ENCODE results near the gene PAQR9. TPM values are rescaled to one million over a fixed set of nuclear protein-coding genes. Genes with fewer than 3 reads are reported as not detected.

PAQR9 gene
- total and polyA plus RNA-seq, 2 donors (not counting 3 experiments of a cell fraction or from before 2014, with no cell fraction given): not detected

DNA sequence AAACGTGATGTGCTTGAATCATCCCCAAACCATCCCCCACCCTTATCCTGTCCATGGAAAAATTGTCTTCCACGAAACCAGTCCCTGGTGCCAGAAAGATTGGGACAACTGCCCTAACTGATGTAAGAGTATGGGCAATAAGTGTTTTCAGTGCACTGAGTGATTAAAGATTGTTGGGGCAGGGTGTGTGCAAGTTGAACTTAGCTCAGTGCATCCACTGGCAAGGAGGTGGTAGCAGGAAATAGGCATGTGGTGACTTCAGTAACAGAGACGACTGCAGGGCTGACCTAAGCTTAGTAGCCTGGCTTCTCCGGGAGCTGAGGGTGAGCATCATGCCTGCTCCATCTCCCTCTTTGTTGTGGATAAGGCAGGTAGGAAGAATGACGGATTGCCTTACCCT lies 27.5 kb downstream of the PAQR9 start:
- Histone ChIP-seq H3K4me3 (replicated peaks in 1 of 3; ENCODE audit: insufficient read depth in 1 of 3, low read depth in 1 of 3, low read length in 3 of 3) (no peak overlapping the region), H3K4me2 (ENCODE audit: insufficient read depth, low read length) (no peak overlapping the region), H3K27me3 (ENCODE audit: control insufficient read depth in 2 of 2, insufficient read depth in 2 of 2, low read length in 2 of 2) (peaks cover 3 to 5% of the 10 kb centered on the region in 2 experiments), H3K9me1 (replicated peaks; ENCODE audit: control insufficient read depth, extremely low read depth, insufficient read depth, low read length) (no peaks in the 10 kb centered on the region), H3K79me2 (ENCODE audit: control insufficient read depth, insufficient read depth, low read length) (no peaks in the 10 kb centered on the region), H3K9me3 (replicated peaks; ENCODE audit: control insufficient read depth, insufficient read depth, low read length) (no peaks in the 10 kb centered on the region), H3K9ac (replicated peaks; ENCODE audit: extremely low read depth, insufficient read depth, low read length) (no peak overlapping the region), H3K36me3 (ENCODE audit: control insufficient read depth in 2 of 2, extremely low read depth in 1 of 2, insufficient read depth in 2 of 2, low read length in 2 of 2) (no peaks in the 10 kb centered on the region), H3K27ac (ENCODE audit: insufficient read depth, low read depth, low read length) (no peak overlapping the region), H2AFZ (ENCODE audit: low read depth, low read length) (no peak overlapping the region), H3K4me1 (ENCODE audit: control insufficient read depth, extremely low read depth, insufficient read depth, low read length) (no peaks in the 10 kb centered on the region), H4K20me1 (replicated peaks; ENCODE audit: control insufficient read depth, extremely low read depth, insufficient read depth, low read length) (no peaks in the 10 kb centered on the region)
- intact Hi-C loops (cut with micrococcal nuclease) (no loop called here), dilution Hi-C loops (cut with MboI; ENCODE audit: extremely low pct_ligation_motif_present, low sequenced_read_pairs) (no loop called here)
- no peak for DNase-seq (ENCODE audit: low read depth, low spot score)
- ChIA-PET CTCF (interaction anchor here (1.3 kb wide), 1 partner anchor 10 kb away, joined by 3 read pairs; no protein-coding TSS in a partner anchor), POLR2A (no interaction called here)
- TF ChIP-seq, protein P1, sequence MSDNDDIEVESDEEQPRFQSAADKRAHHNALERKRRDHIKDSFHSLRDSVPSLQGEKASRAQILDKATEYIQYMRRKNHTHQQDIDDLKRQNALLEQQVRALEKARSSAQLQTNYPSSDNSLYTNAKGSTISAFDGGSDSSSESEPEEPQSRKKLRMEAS (IDR thresholded peaks at IDR 0.05; ENCODE audit: insufficient read depth, insufficient read length): no peak
- no peak for TF ChIP-seq FOS (IDR thresholded peaks at IDR 0.05; ENCODE audit: borderline replicate concordance, insufficient read depth, low read length)
- no peak for TF ChIP-seq GATA2 (IDR thresholded peaks at IDR 0.05; ENCODE audit: insufficient read depth, insufficient read length, low read depth, low read length)
- no peak for TF ChIP-seq EZH2 (IDR thresholded peaks at IDR 0.05; ENCODE audit: borderline replicate concordance, low read depth, low read length, severe bottlenecking)
- TF ChIP-seq, protein P2, sequence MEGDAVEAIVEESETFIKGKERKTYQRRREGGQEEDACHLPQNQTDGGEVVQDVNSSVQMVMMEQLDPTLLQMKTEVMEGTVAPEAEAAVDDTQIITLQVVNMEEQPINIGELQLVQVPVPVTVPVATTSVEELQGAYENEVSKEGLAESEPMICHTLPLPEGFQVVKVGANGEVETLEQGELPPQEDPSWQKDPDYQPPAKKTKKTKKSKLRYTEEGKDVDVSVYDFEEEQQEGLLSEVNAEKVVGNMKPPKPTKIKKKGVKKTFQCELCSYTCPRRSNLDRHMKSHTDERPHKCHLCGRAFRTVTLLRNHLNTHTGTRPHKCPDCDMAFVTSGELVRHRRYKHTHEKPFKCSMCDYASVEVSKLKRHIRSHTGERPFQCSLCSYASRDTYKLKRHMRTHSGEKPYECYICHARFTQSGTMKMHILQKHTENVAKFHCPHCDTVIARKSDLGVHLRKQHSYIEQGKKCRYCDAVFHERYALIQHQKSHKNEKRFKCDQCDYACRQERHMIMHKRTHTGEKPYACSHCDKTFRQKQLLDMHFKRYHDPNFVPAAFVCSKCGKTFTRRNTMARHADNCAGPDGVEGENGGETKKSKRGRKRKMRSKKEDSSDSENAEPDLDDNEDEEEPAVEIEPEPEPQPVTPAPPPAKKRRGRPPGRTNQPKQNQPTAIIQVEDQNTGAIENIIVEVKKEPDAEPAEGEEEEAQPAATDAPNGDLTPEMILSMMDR (IDR thresholded peaks at IDR 0.05; ENCODE audit: extremely low read depth in 1 of 2, insufficient read depth in 1 of 2, low read depth in 1 of 2, low read length in 2 of 2): no peak
- no peak for TF ChIP-seq MYC (IDR thresholded peaks at IDR 0.05; ENCODE audit: low read depth, low read length)
- no peak for TF ChIP-seq JUN (IDR thresholded peaks at IDR 0.05; ENCODE audit: borderline replicate concordance, insufficient read depth, insufficient read length, low read depth)
- no peak for TF ChIP-seq POLR2A (IDR thresholded peaks at IDR 0.05; ENCODE audit: low read depth, low read length)
- TF ChIP-seq POLR2AphosphoS5 (IDR thresholded peaks at IDR 0.05; ENCODE audit: insufficient read depth, low read depth, low read length): no peak
- no TSS peak for BruUV-seq (replicated peaks)
- FAIRE-seq: no peak

Measured in endothelial cell of umbilical vein (primary cell).